Measurements from ENCODE around the gene MT1B.
"Not testable (repeated sequence)": the region's sequence is repeated elsewhere in the genome, so short reads cannot be mapped to it uniquely, and the experiment has no call there.

Gene MT1B

DNA sequence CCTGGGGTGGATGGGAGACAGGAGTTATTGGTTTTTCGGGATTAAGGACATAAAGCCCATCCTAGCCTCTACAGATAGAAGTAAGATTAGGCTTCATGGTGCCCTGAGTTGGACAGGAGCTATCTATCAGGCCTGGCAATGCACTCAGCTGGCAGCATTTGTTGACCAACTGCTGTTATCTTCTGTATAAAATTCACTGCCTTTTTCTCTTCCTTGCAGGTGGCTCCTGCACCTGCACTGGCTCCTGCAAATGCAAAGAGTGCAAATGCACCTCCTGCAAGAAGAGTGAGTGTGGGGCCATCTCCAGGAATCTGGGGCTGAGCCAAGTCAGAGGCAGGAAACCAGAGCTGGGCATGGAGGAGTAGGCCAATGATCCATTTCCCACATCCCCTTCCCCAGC lies 12.6 kb upstream of the MT1B start:
- DNase-seq, result no peak

DNA sequence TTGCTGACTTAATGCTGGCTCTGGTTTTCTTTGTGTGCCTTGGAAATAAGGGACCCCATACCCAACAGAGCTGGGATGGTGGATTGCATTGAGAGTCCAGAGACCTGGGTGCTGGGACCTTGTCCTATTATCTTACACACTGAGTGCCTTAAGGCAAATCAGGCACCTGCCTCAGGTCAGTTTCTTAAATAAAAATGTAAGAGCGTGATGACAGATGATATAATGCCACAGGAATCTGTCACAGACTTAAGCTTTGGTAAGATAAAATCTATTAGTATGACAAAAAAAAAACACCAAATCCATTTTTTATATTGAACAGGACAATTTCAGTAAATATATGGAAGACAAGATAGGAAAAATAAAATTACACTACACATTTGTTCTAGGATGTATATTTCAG lies 11.6 kb upstream of the MT1B start:
- DNase-seq, result no peak

DNA sequence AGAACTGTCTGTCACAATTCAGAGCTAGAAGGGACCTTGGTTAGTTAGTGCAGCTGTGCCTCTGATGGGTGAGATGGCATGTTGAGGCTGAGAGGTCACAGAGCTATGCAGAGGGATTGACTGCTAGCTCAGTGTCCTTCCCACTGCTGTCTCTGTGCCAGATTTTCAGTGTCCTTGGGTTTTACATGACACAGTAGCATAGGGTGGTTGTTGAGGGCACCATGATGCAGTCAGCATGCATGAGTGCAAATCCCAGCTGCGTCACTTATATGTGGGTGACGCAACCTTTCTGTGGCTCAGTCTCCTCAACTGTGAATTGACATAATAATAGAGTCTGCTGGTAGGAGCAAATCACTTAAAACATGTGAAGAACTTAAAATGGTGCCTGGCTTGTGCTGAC lies 10.5 kb upstream of the MT1B start:
- DNase-seq, result no peak

DNA sequence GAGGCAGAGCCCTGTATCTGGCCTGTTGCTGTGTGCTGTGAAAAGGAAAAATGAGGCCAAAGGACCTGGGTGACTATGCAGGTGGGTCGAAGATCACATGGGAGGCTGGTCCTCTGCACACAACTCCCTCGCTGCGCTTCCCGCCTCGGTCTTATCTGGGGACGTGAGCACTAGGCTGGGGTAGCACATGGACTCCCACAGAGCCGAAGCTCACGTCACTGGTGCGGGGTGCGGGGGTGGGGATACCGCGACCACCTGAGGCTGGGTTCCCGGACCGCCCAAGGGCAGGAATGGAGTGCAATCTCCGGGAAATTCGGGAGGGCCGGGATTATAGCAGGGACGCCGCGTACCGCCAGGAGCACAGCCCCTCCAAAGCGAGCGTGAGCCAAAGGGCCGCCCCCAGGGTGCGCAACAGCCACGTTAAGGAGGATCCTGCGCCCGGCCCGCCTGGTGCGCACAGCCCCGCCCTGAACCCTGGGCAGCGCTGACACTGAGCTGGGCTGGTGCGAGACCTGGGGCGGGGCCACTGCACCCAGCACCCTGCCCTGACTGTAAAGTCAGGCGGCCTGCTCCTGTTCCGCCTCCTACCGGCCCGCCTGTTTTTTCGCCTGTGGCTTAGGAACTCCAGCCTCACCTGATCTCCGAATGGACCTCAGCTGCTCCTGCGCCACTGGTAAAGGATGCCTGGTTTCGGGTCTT lies 8.5 kb upstream of the MT1B start:
- no peak for DNase-seq

DNA sequence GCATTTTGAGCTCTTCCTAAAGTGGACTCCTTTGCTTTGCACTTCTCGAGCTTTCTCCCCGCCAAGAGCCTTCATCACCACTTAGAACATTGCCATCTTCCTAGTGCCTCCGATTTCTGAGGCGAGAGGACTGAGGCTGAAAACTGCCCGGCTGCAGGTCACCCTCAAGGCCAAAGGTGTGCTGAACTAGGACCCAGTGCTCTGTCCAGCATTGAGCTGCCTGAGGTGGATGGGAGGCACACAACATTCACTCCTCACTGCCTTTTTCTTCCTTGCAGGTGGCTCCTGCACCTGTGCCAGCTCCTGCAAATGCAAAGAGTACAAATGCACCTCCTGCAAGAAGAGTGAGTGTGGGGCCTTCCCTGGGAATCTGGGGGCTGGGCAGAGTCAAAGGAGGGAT lies 7.9 kb upstream of the MT1B start:
- DNase-seq, result no peak

DNA sequence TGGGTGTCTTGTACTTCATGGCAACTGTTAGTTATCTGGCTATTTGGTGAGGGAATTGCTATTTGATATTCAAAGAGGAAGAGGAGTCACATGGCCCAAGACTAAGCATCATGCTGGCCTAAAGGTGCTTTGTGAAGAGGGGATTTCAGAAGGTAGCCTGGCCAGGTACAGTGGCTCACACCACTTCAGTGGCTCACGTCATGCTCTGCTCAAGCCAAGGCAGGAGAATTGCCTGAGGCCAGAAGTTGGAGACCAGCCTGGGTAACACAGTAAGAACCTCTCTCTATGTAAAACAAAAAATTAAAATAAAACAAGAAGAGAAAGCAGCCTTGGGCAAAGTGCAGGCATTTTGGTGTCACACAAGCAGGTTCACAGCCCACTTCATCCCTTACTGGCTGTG lies 6.4 kb upstream of the MT1B start:
- no peak for DNase-seq

DNA sequence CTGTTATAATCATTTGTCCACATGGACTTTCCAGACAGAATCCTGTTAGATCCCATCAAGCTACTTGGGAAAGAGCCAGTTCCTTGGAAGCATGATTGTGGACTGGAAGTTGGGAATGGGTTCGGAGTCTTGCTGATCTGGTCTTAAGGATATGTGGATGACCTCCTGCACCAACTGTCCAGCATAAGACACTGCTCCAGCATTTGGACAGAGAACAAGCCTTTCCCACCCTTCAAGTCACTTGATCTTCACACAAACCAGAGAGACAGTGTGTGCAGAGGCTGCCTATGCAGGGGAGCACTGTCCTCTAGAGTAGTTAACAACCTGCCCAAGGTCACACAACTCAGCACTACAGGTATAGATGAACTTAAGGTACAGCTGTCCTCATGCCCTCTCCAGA lies 5.8 kb upstream of the MT1B start:
- no peak for DNase-seq

DNA sequence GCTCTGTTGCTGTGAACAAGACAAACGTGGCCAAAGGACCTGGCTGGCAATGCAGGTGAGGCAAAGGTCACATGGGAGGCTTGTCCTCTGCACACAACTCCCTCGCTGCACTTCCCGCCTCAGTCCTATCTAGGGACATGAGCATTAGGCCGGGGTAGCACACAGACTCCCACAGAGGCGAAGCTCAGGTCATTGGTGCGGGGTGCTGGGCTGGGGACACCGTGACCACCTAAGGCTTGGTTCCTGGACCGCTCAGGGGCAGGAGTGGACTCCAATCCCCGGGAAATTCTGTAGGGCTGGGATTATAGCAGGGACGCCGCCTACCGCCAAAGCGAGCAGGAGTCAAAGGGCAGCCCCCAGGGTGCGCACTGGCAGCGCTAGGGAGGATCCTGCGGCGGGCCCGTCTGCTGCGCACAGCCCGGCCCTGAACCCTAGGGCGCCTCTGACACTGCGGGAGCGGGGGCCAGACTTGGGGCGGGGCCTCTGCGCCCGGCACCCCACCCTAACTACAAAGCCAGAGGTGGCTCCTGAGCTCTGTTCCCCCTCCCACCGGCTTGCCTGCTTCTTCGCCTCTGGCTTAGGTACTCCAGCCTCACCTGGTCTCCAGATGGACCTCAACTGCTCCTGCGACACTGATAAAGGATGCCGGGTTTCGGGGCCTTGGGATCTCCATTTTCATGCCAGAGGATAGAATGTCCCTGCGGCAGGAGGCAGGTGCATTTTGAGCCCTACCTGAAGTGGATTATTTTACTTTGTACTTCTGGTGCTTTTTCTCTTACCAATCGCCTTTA lies 3.9 kb upstream of the MT1B start:
- no peak for DNase-seq

DNA sequence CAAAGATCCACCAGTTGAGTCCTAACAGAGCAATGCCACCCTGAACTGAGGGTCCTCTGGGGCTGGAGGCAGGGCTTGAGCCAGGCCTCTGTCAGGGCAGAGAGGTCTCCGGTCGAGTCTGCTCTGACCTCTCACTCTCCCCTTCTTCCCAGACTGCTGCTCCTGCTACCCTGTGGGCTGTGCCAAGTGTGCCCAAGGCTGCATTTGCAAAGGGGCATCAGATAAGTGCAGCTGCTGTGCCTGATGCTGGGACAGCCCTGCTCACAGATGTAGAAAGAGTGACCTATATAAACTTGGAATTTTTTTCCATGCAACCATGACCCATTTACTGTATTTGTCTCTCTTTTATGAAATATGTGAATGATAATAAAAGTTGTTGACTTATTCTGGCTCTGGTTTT lies 2.4 kb upstream of the MT1B start:
- no peak for DNase-seq

DNA sequence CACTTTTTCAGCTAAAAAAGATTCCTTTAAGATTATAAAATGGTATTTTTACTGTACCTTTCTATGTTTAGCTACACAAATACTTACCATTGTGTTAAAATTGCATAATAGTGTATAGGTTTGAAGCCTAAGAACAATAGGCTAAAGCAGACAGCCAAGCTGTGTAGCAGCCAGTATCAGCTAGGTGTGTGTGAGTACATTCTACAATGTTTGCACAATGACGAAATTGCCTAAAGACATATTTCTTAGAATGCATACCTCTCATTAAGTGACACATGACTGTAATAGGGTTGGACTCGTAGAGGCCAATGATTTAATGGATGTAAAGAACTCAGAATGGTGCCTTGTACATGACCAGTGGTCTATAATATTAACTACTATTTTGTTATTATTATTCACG lies 1.9 kb upstream of the MT1B start:
- no peak for DNase-seq

DNA sequence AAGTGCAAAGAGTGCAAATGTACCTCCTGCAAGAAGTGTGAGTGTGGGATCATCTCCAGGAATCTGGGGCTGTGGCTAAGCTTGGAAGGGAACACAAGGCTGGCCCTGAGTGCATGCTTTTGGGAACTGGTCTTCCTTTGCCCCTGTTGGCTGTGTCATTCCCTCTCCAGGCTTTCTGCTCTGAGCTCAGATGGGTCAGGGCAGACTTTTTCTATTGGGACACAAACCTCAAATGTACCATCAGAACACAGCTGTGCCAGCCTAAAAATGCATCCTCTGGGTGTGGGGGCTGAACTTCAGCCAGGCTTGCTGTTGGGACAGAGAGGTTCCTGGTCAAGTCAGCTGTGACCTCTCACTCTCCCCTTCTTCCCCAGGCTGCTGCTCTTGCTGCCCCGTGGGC lies 914 bp downstream of the MT1B start:
- no peak for DNase-seq

DNA sequence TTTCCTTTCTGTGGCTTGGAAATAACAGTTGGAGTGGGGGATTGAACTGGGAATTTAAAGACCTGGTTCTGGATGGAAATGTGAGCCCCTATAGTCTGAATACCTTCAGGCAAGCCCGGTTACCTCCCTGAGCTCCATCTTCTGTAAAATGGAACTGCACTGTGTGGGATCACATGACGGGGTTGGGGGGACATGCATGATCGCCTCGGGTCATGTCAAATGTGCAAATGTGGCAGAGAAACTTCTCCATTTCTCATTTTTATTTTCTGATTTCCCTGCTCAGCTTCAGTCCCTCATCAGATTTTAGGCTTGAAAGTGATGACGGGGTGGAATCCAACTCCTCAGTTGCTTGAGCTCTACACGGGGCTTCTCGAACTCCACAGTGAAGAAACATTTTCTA lies 1.5 kb downstream of the MT1B start:
- no peak for DNase-seq

DNA sequence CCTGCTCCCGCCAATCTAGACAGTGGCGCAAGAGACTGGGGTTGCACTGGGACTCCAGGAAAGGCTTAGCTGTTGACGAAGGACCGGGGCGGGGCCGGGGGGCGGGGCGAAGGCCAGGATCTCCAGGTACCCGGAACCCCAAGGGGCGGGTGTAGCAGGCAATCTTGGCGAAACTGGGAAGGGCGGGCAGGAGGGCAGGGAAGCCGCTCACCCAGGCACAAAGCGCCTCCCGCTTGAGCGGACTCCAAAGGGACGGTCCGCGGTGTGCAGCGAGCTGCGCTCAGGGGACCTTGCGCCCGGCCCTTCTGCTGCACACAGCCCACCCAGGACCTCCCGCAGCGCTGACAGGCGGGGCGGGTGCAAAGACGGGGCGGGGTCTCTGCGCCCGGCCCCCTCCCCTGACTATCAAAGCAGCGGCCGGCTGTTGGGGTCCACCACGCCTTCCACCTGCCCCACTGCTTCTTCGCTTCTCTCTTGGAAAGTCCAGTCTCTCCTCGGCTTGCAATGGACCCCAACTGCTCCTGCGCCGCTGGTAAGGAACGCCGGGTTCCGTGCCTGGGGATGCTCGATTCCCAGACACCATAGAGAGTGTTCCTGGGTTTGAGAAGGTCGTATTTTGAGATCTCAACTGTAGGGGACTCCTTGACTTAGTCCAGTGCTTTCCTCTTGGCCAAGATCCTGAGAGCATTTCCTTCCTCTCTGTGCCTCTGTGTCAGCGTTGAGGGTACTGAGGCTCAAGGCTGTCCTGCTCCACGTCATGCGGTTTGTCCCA lies 6.1 kb downstream of the MT1B start, which contains the start of gene MT1F:
Gene MT1F, plus strand, starts transcription at position 405 of the 772 bp plus-strand sequence. Its CDS starts 100 bp downstream, at position 505.
- DNase-seq, result peak; percentile 33

DNA sequence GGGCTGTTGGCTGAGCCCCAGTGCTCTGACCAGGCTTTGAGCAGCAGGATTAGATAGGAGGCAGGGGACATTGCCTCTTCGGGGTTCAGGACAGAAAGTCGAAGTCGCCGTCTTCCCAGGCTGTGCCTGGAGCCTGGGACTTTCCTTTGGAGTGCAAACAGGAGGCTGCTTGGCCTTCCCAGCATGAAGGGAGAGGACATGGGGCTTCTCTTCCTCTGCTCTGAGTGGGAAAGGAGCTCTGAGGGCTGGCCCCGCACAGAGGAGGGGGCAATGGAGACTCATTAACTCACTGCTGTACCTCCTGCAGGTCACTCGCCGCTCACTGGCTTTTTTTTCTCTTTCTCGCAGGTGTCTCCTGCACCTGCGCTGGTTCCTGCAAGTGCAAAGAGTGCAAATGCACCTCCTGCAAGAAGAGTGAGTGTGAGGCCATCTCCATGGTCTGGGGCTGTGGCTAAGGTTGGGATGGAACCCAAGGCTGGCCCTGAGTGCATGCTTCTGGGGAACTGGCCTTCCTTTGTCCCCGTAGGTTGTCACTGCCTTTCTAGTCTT lies 6.7 kb downstream of the MT1B start:
- no peak for DNase-seq

DNA sequence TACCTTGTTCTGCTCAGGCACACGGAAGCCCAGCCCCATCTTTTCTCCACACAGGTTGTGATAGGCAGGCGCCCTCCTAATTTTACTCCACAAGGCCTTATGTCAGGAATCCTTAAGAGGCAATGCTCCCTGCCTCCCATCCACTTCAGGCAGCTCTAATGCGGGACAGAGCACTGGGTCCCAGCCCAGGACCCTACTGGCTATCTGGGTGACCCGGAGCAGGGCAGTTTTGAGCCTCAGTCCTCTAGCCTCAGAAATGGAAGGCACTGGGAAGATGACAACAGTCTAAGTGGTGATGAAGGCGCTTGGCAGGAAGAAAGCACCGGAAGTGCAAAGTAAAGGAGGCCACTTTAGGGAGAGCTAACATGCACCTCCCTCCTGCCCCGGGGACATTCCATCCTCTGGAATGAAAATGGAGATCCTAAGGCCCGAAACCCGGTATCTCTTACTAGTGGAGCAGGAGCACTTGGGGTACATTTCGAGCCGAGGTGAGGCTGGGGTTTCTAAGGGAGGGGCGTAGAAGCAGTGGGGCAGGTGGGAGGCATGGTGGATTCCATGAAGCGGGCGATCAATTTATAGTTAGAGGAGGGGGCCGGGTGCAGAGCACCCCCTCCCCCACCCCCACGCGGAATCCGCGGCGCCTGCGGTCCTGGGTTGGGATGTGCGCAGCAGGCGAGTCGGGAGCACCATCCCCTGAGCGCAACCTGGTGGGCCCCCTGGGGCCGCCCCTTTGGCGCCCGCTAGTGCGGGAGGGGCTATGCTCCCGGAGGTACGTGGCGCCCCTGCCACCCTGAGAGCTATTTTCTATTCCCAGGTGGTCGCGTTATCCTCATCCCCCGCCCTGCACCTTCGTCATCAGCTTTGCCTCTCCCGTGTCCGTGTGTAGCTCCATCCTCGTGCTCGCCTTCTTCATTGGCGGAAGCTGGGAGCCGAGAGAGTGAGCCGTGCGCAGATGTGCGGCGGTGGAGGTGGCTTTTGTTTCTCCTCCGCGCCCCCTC lies 11.0 kb downstream of the MT1B start:
- DNase-seq, result no peak

DNA sequence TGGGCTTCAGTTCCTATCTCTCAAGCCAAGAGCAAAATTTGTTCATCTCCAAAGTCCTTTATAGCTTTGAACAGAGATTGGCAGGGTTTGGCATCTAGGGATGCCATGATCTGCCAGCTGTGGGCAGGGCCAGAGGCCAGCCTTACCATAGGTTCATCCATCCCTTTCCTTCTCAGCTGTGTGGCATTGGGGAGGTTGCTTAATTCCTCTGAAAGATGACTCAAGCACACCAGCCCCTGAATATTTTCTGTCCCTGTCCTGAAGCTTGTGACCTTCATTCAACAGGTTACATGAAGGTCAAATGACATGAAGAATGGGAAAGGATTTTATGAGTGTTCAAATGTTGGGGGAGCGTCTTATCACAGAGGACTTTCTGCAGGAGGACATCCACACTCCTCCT lies 12.8 kb downstream of the MT1B start:
- DNase-seq, result no peak

DNA sequence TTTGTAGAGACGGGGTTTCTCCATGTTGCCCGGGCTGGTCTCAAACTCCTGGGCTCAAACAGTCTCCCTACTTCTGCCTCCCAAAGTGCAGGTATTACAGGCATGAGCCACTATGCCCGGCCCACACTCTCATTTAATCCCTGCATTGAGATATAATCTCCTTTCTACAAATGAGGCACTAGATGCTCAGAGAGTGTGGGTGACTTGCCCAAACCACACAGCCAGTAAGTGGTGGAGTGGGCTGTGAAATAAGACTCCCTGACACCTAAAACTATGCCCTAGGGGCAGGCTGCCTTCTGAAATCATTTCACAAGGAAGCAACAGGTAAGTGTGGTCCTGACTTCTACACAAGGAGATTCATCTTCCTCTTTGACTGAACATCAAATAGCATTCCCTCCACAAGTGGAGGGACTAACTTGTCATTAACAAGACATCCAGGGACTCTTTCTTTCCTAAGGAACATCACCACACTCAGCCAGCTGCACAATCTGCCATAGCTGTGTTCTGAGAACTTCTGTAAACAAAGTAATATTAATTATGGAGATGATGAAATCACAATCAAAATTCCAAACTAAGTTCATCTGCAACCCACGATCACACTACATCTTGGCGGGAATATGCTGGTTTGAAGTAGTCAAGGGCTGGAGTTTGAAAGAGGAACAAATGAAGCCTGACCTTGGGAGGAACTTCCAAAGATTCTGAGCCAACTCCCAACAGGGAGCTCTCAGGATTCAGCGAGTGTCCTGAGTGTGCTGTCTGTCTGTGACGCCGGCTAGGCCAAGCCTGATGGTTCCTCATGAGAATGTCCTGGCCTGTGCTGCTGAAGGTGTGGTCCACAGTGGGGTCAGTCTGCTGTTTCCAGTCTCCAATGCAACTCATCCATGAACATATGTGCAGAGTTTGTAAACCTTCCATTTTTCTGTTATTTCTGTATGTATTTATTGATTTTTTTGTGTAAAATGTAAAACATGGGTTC lies 13.9 kb downstream of the MT1B start:
- DNase-seq, result not testable (repeated sequence)

DNA sequence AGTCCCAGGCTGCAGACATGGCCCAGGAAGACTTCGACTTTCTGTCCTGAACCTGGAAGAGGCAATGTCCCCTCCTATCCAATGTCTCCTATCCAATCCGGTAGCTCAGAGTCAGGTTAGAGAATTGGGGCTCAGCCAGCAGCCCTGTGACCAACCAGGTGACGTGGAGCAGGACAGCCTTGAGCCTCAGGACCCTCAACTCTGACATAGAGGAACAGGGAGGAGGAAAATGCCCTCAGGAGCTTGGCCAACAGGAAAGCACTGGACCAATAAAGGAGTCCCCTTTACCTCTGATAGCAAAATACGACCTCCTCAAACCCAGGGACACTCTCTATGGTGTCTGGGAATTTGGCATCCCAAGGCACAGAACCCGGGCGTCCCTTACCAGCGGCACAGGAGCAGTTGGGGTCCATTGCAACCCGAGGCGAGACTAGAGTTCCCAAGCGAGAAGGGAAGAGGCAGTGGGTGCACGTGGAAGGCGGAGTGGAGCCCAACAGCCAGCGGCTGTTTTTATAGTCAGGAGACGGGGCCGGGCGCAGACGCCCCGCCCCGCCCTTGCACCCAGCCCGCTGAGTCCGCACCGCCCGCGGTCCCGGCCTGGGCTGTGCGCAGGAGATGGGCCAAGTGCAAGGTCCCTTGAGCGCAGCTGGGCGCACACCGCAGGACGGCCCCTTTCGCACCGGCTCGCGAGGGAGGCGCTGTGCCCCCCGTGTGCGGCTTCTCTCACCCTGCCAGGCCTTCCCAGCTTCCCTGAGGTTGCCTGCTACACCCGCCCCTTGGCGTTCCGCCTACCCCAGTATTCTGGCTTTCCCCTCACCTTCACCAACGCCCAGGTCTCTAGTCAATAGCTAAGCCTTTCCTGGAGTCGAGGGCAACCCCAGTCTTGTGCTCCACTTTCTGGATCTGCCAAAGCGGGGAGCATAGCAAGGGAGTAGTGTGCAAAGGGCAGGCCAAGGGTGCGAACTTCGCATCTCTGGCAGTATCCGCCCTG lies 16.2 kb downstream of the MT1B start, which contains the start of gene MT1G:
Gene MT1G, minus strand, starts transcription at position 485 of the 991 bp plus-strand sequence. Its CDS starts 72 bp downstream, at position 413.
- peak; percentile 6 for DNase-seq
